GM06990 (cell line): ENCODE results near the gene FIG4.

Source experiments
- DNase-seq: peaks from one replicate; pipeline ENCODE4 v3.0.0-alpha.2; 2011; ENCODE audit not compliant: insufficient read length; ENCODE audit errors: extremely low read depth
- H3K27me3 ChIP-seq: replicated peaks from 2 replicates; pipeline ENCODE4 v1.6.0; 2011; ENCODE audit warnings: low read length; ENCODE audit not compliant: control insufficient read depth, insufficient read depth
- H3K36me3 ChIP-seq: 2 replicates; pipeline ENCODE4 v1.5.1; 2011; ENCODE audit warnings: low read length; ENCODE audit not compliant: control insufficient read depth, insufficient read depth
- H3K4me3 ChIP-seq: replicated peaks from 2 replicates; pipeline ENCODE4 v1.5.1; 2011; ENCODE audit warnings: low read depth, mild to moderate bottlenecking, control low read depth, low read length
- CTCF ChIP-seq: IDR thresholded peaks from 2 replicates; pipeline ENCODE4 v1.5.1; 2011; ENCODE audit warnings: low read length, control low read depth, mild to moderate bottlenecking, inconsistent platforms; ENCODE audit not compliant: insufficient read depth, poor library complexity, severe bottlenecking

Gene FIG4

GRCh38 chr6:109793021-109793420, 101.9 kb downstream of the FIG4 start:
- H3K27me3 ChIP-seq, result no peaks in the 10 kb centered on the region
- no peak for DNase-seq
- no peak overlapping the region for H3K4me3 ChIP-seq
- H3K36me3 ChIP-seq, result no peaks in the 10 kb centered on the region
- no peak for TF ChIP-seq CTCF

GRCh38 chr6:109793792-109794191, 102.7 kb downstream of the FIG4 start:
- Histone ChIP-seq H3K4me3 (no peak overlapping the region), H3K27me3 (no peaks in the 10 kb centered on the region), H3K36me3 (no peaks in the 10 kb centered on the region)
- DNase-seq, result no peak
- TF ChIP-seq CTCF, result no peak

- no peak for DNase-seq
- Histone ChIP-seq H3K27me3 (no peaks in the 10 kb centered on the region), H3K36me3 (no peaks in the 10 kb centered on the region), H3K4me3 (no peak overlapping the region)
- no peak for TF ChIP-seq CTCF
Measured at GRCh38 chr6:109794201-109794923, 103.3 kb downstream of the FIG4 start.

- no peaks in the 10 kb centered on the region for H3K27me3 ChIP-seq
- DNase-seq, result no peak
- no peak for TF ChIP-seq CTCF
- no peaks in the 10 kb centered on the region for H3K36me3 ChIP-seq
- H3K4me3 ChIP-seq, result no peak overlapping the region
Measured at GRCh38 chr6:109795994-109796555, 105.0 kb downstream of the FIG4 start.

GRCh38 chr6:109799129-109799528, 108.0 kb downstream of the FIG4 start:
- TF ChIP-seq CTCF, result no peak

GRCh38 chr6:109799664-109800063, 108.6 kb downstream of the FIG4 start:
- H3K4me3 ChIP-seq, result no peak overlapping the region
- no peak for TF ChIP-seq CTCF
- H3K27me3 ChIP-seq, result no peaks in the 10 kb centered on the region
- H3K36me3 ChIP-seq, result no peaks in the 10 kb centered on the region
- DNase-seq, result no peak

More at GRCh38 chr6:109799129-109799528, 108.0 kb downstream of the FIG4 start:
- no peak for DNase-seq
- H3K4me3 ChIP-seq, result no peak overlapping the region
- H3K36me3 ChIP-seq, result no peaks in the 10 kb centered on the region
- no peaks in the 10 kb centered on the region for H3K27me3 ChIP-seq
